ENCODE measurements around the gene MEA1.

DNA sequence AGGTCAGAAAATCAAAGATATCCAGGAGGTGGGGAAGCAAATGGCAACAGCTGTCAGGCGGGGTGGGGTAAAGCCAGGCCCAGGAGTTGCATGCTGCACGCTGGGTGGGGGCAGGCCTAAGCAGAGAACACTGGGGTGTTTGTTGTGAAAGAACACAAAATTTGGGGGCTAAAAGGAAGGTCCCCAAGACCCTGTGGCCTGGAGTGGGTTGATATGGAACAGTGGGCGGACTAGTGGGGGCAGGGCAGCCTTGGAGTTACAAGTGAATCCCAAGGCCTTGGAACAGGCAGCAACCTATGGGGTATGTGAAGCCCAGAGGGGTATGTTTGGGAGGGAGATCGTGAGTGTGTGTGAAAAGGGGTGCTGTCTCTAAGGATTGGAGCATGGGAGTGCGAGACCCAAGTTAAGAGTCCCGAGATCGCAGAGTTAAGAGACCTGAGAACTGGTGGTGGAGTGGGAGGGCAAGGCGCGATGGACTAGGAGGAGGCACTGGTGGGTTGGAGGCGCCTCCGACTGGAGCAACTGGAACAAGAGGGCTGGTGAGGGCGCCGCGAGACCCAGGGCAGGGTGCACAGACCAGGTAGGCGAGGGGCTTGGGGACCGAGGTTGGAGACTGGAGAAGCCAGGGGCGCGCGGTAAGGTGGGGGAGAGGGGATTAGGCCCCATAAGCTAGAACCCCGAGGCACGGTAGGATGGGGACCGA is 39.2 kb upstream of the MEA1 start:
- TF ChIP-seq, protein P1, sequence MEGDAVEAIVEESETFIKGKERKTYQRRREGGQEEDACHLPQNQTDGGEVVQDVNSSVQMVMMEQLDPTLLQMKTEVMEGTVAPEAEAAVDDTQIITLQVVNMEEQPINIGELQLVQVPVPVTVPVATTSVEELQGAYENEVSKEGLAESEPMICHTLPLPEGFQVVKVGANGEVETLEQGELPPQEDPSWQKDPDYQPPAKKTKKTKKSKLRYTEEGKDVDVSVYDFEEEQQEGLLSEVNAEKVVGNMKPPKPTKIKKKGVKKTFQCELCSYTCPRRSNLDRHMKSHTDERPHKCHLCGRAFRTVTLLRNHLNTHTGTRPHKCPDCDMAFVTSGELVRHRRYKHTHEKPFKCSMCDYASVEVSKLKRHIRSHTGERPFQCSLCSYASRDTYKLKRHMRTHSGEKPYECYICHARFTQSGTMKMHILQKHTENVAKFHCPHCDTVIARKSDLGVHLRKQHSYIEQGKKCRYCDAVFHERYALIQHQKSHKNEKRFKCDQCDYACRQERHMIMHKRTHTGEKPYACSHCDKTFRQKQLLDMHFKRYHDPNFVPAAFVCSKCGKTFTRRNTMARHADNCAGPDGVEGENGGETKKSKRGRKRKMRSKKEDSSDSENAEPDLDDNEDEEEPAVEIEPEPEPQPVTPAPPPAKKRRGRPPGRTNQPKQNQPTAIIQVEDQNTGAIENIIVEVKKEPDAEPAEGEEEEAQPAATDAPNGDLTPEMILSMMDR (conservative IDR thresholded peaks at IDR 0.05; ENCODE audit: low read length): no peak
- no peak for TF ChIP-seq EZH2phosphoT487 (IDR thresholded peaks at IDR 0.05; ENCODE audit: borderline replicate concordance)
